GM12892 (cell line): Measurements from ENCODE around the gene SSC4D.
"Not testable (repeated sequence)": the region's sequence is repeated elsewhere in the genome, so short reads cannot be mapped to it uniquely, and the experiment has no call there.

Source experiments
- DNase-seq: peaks from one replicate; pipeline ENCODE4 v3.0.0; 2011; ENCODE audit not compliant: insufficient read length
- FAIRE-seq: peaks from 2 replicates; lab custom pipeline; 2011; peaks lifted over from hg19 to GRCh38; lab: Jason Lieb, UNC
- POLR2A ChIP-seq: IDR thresholded peaks from 2 replicates; pipeline ENCODE4 v1.6.1; 2011; ENCODE audit warnings: low read depth, low read length, control low read depth
- POLR2AphosphoS5 ChIP-seq: IDR thresholded peaks from 2 replicates; pipeline ENCODE4 v1.6.1; 2011; ENCODE audit warnings: low read depth, low read length, control low read depth
- TAF1 ChIP-seq: IDR thresholded peaks from 2 replicates; pipeline ENCODE4 v1.6.1; 2011; ENCODE audit warnings: low read depth, mild to moderate bottlenecking, control low read depth, low read length, borderline replicate concordance

SSC4D gene

GRCh38 chr7:76428149-76428823 is 18.8 kb upstream of the SSC4D start:
- no peak for FAIRE-seq
- TF ChIP-seq POLR2AphosphoS5 (no peak), TAF1 (no peak), POLR2A (no peak)
- no peak for DNase-seq

- no peak for FAIRE-seq
- TF ChIP-seq POLR2AphosphoS5: no peak
- TF ChIP-seq POLR2A: no peak
- TF ChIP-seq TAF1: no peak
- DNase-seq: no peak
These were observed 18.1 kb upstream of the SSC4D start for GRCh38 chr7:76427635-76428034.

- FAIRE-seq: no peak
- TF ChIP-seq POLR2AphosphoS5: no peak
- no peak for TF ChIP-seq POLR2A
- no peak for TF ChIP-seq TAF1
- no peak for DNase-seq
These were observed 16.7 kb upstream of the SSC4D start for GRCh38 chr7:76426246-76426645.

- not testable (repeated sequence) for DNase-seq, FAIRE-seq
These were observed 16.1 kb upstream of the SSC4D start for GRCh38 chr7:76425558-76425957.

- FAIRE-seq (no peak), DNase-seq (no peak)
- TF ChIP-seq POLR2AphosphoS5: no peak
- TF ChIP-seq TAF1: no peak
These were observed 15.7 kb upstream of the SSC4D start for GRCh38 chr7:76425156-76425555.

- no peak for DNase-seq
- no peak for TF ChIP-seq POLR2A
- no peak for TF ChIP-seq TAF1
- FAIRE-seq: no peak
These were observed 15.1 kb upstream of the SSC4D start, which contains the start of gene ZP3 for GRCh38 chr7:76424413-76425111. TSS of gene ZP3 (plus strand) at chr7:76424950. CDS start at chr7:76424965, 15 bp downstream.

GRCh38 chr7:76423666-76424412 is 14.3 kb upstream of the SSC4D start:
- DNase-seq (no peak), FAIRE-seq (no peak)
- TF ChIP-seq POLR2A (no peak), POLR2AphosphoS5 (no peak), TAF1 (no peak)

- FAIRE-seq, DNase-seq: not testable (repeated sequence)
These were observed 11.6 kb upstream of the SSC4D start for GRCh38 chr7:76421097-76421496.

GRCh38 chr7:76417654-76418310 is 8.3 kb upstream of the SSC4D start:
- FAIRE-seq: not testable (repeated sequence)

GRCh38 chr7:76412249-76412648 is 2.8 kb upstream of the SSC4D start:
- DNase-seq (no peak), FAIRE-seq (no peak)
- no peak for TF ChIP-seq POLR2A
- TF ChIP-seq TAF1: no peak
- no peak for TF ChIP-seq POLR2AphosphoS5

More at GRCh38 chr7:76417654-76418310, 8.3 kb upstream of the SSC4D start:
- not testable (repeated sequence) for DNase-seq

DNA sequence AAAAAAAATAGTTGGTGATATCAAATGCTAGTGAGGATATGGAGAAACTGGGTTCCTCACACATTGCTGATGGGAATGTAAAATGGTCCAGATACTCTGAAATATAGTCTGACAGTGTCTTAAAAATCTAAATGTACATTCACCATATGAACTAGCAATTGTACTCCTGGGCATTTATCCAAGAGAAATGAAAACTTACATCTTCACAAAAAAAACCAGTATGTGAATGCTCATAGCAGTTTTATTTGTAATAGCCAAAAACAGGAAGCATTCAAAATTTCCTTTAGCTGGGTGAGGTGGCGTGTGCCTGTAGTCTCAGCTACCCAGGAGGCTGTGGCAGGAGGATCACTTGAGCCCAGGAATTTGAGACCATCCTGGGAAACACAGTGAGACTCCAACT is 2.1 kb upstream of the SSC4D start:
- no peak for FAIRE-seq
- TF ChIP-seq TAF1: no peak
- TF ChIP-seq POLR2A: no peak
- TF ChIP-seq POLR2AphosphoS5: no peak
- no peak for DNase-seq

DNA sequence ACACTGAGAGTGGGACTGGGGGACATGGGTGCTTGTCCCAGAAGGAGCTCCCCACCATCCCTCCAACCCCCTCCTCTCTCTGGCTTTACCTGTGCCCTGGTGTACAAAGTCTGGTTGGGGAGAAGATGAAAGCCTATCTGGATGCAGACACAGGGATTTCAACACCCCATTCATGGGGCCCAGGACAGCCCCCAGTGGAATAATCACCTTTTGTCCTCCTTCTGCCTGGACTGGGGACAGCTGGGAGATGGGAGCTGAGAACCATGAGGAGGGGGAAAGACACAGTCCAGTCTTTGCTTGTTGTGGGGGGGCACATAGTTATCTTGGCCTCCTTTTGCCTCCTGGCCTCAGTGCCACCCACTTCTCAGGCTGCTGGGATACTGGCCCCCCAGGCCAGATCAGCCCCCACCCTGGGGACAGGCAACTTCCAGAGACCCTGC is 1.4 kb downstream of the SSC4D start:
- FAIRE-seq (no peak), DNase-seq (no peak)
- TF ChIP-seq TAF1 (no peak), POLR2AphosphoS5 (no peak), POLR2A (no peak)

DNA sequence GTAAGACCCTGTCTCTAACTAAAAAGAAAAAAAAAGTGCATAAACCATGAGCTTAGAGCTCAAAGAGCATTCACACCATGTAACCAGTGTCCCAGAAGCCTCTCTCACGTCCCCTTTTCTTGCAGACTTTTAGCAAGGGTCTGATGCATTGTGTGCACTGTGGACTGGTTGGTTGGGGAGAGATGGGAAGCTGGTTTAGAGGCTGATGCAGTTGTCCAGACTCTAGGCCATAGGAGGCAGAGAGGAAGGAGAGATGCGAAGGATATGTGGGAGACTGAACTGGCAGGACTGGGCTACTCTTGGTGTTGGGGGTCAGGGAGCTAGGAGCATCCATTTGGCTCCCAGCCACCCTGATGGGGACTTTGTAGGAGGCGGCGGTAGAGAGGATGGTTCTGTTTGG is 1.8 kb downstream of the SSC4D start:
- FAIRE-seq (no peak), DNase-seq (no peak)
- no peak for TF ChIP-seq POLR2AphosphoS5
